ENCODE data around the gene ADRA2B.

Gene ADRA2B

GRCh38 chr2:96134421-96134820 is 18.1 kb upstream of the ADRA2B start:
- DNase-seq (ENCODE audit: low read depth in 2 of 2): no peak
- H3K4me3 ChIP-seq (replicated peaks in 1 of 2; ENCODE audit: low read depth in 2 of 2, low read length in 2 of 2): no peak overlapping the region
- no peak for TF ChIP-seq CTCF (IDR thresholded peaks at IDR 0.05; ENCODE audit: low read depth, low read length)

DNA sequence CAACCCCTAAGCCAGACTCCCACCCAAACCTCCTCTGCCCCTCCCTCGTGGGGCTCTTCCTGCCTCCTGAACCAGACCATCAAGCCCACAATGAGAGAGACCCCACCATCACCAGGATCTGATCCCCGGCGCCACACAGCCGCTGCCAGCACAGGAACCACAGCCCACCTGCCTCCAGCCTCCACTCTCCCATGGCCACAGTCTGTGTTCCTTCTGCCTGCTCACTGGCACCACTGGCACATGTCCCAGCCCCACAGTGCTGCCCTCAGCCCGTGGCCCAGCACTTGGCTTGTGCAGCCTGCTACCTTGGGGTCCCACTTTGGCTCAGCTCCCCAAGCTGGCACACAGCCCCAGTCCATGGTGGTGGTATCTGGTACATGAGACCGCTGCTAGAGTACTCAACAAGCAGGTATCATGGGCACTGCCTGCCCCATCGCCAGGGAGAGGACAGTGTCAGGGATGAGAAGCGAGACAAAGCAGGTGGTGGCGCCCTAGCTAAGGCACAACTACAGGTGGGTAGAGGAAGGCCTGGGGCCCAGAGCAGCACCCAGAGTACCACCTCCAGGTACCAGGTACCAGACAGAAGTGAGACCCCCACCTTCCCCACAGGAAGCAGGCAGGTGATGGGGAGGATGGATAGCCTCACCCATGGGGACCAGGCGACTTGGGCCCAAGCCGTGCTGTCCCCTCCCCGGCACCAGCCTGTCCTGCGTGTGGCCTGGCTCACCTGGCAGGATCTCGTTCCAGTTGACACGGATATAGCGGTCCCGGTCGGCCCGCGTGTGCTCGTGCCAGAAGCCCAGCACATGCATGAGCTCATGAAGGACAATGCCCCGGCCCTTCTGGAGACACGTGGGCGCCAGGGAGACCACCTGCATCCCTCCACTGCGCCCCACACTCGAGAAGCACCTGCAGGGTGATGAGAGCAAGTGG is 15.7 kb upstream of the ADRA2B start:
- no peak for TF ChIP-seq CTCF (IDR thresholded peaks at IDR 0.05; ENCODE audit: low read depth, low read length)
- H3K4me3 ChIP-seq (replicated peaks in 1 of 2; ENCODE audit: low read depth in 2 of 2, low read length in 2 of 2): no peak overlapping the region
- no peak for DNase-seq (ENCODE audit: low read depth in 2 of 2)

GRCh38 chr2:96131152-96131812 is 14.9 kb upstream of the ADRA2B start:
- TF ChIP-seq CTCF (IDR thresholded peaks at IDR 0.05; ENCODE audit: low read depth, low read length): no peak
- DNase-seq (ENCODE audit: low read depth in 2 of 2): no peak
- H3K4me3 ChIP-seq (replicated peaks in 1 of 2; ENCODE audit: low read depth in 2 of 2, low read length in 2 of 2): no peak overlapping the region

- H3K4me3 ChIP-seq (replicated peaks in 1 of 2; ENCODE audit: low read depth in 2 of 2, low read length in 2 of 2): no peak overlapping the region
- no peak for TF ChIP-seq CTCF (IDR thresholded peaks at IDR 0.05; ENCODE audit: low read depth, low read length)
- no peak for DNase-seq (ENCODE audit: low read depth in 2 of 2)
Measured at GRCh38 chr2:96130483-96130882, 14.1 kb upstream of the ADRA2B start.

DNA sequence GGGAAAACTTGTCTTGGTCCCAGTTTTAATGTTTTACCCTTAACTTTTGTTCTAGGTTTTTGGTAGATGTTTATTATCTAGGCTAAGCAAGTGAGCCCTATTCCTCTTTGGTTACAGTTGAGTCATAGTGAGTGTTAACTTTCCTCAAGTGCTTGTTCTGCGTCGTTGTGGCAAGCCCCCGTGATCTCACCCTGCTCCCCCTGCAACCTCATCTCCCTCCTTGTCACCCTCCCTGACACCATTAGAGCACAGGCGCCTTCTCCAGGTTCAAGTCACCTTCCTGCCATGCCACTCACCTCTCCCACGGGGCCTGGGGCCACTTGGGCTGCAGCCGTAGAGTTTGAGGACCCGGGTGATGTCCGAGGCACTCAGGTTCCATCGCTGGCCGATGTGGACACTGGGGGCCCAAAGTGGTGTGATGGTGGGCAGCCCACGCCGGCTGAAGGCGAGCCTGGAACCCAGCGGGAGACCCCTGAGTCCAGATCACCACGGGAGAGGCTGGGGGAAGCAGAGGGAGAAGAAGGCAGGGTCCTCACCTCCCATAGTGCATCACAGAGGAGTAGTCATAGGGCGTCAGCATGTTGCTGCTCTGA is 13.3 kb upstream of the ADRA2B start:
- DNase-seq (ENCODE audit: low read depth in 2 of 2): no peak
- no peak for TF ChIP-seq CTCF (IDR thresholded peaks at IDR 0.05; ENCODE audit: low read depth, low read length)
- no peak overlapping the region for H3K4me3 ChIP-seq (replicated peaks in 1 of 2; ENCODE audit: low read depth in 2 of 2, low read length in 2 of 2)

- TF ChIP-seq CTCF (IDR thresholded peaks at IDR 0.05; ENCODE audit: low read depth, low read length): no peak
- no peak overlapping the region for H3K4me3 ChIP-seq (replicated peaks in 1 of 2; ENCODE audit: low read depth in 2 of 2, low read length in 2 of 2)
- no peak for DNase-seq (ENCODE audit: low read depth in 2 of 2)
Measured at GRCh38 chr2:96128456-96128855, 12.1 kb upstream of the ADRA2B start.

All from cardiac fibroblast (primary cell).